ENCODE measurements around the gene VWCE.
"Not testable (repeated sequence)": the region's sequence is repeated elsewhere in the genome, so short reads cannot be mapped to it uniquely, and the experiment has no call there.

- not testable (repeated sequence) for TF ChIP-seq CTCF, POLR2A, EP300 (IDR thresholded peaks at IDR 0.05)
Observed at GRCh38 chr11:61248071-61248470, 47.0 kb downstream of the VWCE start.
